Gastrocnemius medialis (tissue), 4 donors: ENCODE data around the gene VPS16.

ENCODE experiments used
- POLR2A ChIP-seq, 2 donors: fragments of 450-650 bp; IDR thresholded peaks; one replicate each; pipeline ENCODE4 v1.6.1; 2017; ENCODE audit warnings: antibody characterized with exemption in 2 of 2, mild to moderate bottlenecking in 2 of 2, moderate library complexity in 2 of 2
- TF ChIP-seq, protein P1 (sequence below), 5 experiments: fragments of 450-650 bp in 3 of 5; fragments of 200-600 bp in 2 of 5; sonication (generic) in 2 of 5; IDR thresholded peaks in 4 of 5; conservative IDR thresholded peaks in 1 of 5; 1 replicate in 4 of 5; 2 replicates in 1 of 5; pipeline ENCODE4 v1.5.1; 2016 to 2019; ENCODE audit warnings: antibody characterized with exemption in 5 of 5, mild to moderate bottlenecking in 3 of 5, moderate library complexity in 3 of 5

DNA sequence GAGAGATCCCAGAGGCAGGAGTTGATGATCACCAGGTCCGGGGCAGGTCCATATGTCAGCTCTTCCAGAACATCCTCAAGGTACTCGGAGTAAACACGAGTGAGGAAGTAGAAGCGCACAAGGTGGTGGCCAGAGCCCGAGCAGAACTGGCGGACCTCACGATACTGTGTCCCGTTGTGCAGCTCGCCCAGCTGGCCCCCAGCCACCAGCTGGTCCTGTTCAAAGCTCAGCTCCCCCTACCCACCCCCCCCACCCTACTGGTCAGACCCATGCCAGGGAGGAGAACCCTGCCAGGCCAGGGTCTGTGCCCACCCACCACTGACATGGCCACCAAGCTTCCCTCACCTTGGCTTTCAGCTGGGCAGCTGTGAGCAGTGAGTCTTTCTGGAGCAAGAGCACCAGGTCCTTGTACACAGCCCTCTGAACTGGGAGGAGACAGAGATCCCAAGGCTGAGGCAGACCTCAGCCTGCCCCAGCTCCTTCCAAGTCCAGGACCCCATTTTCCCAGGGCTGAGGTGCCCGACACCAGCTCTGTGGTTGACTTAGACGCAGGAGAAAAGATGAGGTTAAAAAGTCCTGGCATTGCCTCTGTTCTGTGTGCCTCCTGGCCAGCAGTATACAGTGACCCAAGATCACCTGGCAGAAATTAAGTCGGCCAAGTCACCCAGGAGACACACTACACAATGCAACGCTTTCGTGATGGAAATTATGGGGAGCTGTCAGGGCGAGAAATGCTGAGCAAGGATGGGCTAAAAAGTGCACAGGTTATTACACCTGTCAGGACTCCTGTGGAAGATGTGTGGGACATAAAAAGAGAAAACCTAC is 1.5 kb upstream of the VPS16 start:
- TF ChIP-seq, protein P1, sequence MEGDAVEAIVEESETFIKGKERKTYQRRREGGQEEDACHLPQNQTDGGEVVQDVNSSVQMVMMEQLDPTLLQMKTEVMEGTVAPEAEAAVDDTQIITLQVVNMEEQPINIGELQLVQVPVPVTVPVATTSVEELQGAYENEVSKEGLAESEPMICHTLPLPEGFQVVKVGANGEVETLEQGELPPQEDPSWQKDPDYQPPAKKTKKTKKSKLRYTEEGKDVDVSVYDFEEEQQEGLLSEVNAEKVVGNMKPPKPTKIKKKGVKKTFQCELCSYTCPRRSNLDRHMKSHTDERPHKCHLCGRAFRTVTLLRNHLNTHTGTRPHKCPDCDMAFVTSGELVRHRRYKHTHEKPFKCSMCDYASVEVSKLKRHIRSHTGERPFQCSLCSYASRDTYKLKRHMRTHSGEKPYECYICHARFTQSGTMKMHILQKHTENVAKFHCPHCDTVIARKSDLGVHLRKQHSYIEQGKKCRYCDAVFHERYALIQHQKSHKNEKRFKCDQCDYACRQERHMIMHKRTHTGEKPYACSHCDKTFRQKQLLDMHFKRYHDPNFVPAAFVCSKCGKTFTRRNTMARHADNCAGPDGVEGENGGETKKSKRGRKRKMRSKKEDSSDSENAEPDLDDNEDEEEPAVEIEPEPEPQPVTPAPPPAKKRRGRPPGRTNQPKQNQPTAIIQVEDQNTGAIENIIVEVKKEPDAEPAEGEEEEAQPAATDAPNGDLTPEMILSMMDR (IDR thresholded peaks at IDR 0.05 in 4 of 5, conservative IDR thresholded peaks at IDR 0.05 in 1 of 5) = no peak
- no peak for TF ChIP-seq POLR2A (IDR thresholded peaks at IDR 0.05)
